ENCODE measurements around the gene POU3F2. TPM values are rescaled to one million over a fixed set of nuclear protein-coding genes. Genes with fewer than 3 reads are reported as not detected.

Gene POU3F2
- total RNA-seq, result not detected in 2 replicates

GRCh38 chr6:98834060-98835031, at the start of gene POU3F2:
Gene POU3F2 (plus strand): TSS chr6:98834574. CDS start chr6:98834874, 300 bp downstream.

Other genes starting within 250 kb of the POU3F2 start
- gene FBXL4, start 113.4 kb downstream of the POU3F2 start, total RNA-seq, result 7.3 and 7.9 TPM in 2 replicates

Data from mammary microvascular endothelial cell (primary cell).